ENCODE measurements around the gene ZSWIM6.

The ZSWIM6 gene

GRCh38 chr5:61586096-61587084, 254.3 kb downstream of the ZSWIM6 start:
- no peak for TF ChIP-seq CTCF (IDR thresholded peaks at IDR 0.05; ENCODE audit: low read depth, low read length)
- no peak overlapping the region for H3K4me3 ChIP-seq (replicated peaks in 1 of 2; ENCODE audit: low read depth in 2 of 2, low read length in 2 of 2)
- DNase-seq (ENCODE audit: low read depth in 2 of 2), result peak in 1 of 2 donors; percentile 12

- no peak overlapping the region for H3K4me3 ChIP-seq (replicated peaks in 1 of 2; ENCODE audit: low read depth in 2 of 2, low read length in 2 of 2)
- peak; percentile 35 to 79 for DNase-seq (ENCODE audit: low read depth in 2 of 2)
- no peak for TF ChIP-seq CTCF (IDR thresholded peaks at IDR 0.05; ENCODE audit: low read depth, low read length)
Observed at GRCh38 chr5:61587125-61587524, 255.1 kb downstream of the ZSWIM6 start.

GRCh38 chr5:61588216-61588615, 256.2 kb downstream of the ZSWIM6 start:
- peak in 1 of 2 donors; percentile 39 for DNase-seq (ENCODE audit: low read depth in 2 of 2)
- H3K4me3 ChIP-seq (replicated peaks in 1 of 2; ENCODE audit: low read depth in 2 of 2, low read length in 2 of 2), result no peak overlapping the region
- TF ChIP-seq CTCF (IDR thresholded peaks at IDR 0.05; ENCODE audit: low read depth, low read length), result no peak

GRCh38 chr5:61589946-61590345, 257.9 kb downstream of the ZSWIM6 start:
- TF ChIP-seq CTCF (IDR thresholded peaks at IDR 0.05; ENCODE audit: low read depth, low read length), result no peak
- H3K4me3 ChIP-seq (replicated peaks in 1 of 2; ENCODE audit: low read depth in 2 of 2, low read length in 2 of 2), result no peak overlapping the region
- DNase-seq (ENCODE audit: low read depth in 2 of 2), result no peak

- no peak for TF ChIP-seq CTCF (IDR thresholded peaks at IDR 0.05; ENCODE audit: low read depth, low read length)
- no peak overlapping the region for H3K4me3 ChIP-seq (replicated peaks in 1 of 2; ENCODE audit: low read depth in 2 of 2, low read length in 2 of 2)
- DNase-seq (ENCODE audit: low read depth in 2 of 2), result no peak
Observed at GRCh38 chr5:61590473-61590872, 258.4 kb downstream of the ZSWIM6 start.

- no peak overlapping the region for H3K4me3 ChIP-seq (replicated peaks in 1 of 2; ENCODE audit: low read depth in 2 of 2, low read length in 2 of 2)
- no peak for TF ChIP-seq CTCF (IDR thresholded peaks at IDR 0.05; ENCODE audit: low read depth, low read length)
- no peak for DNase-seq (ENCODE audit: low read depth in 2 of 2)
Observed at GRCh38 chr5:61591859-61592258, 259.8 kb downstream of the ZSWIM6 start.
